Endothelial cell of umbilical vein (primary cell): ENCODE results near the gene MACROH2A1. TPM values are rescaled to one million over a fixed set of nuclear protein-coding genes. Genes with fewer than 3 reads are reported as not detected.

Experiments
- BruUV-seq: library from RNA; stranded (reverse); fragments of 400-500 nt; replicated peaks from 2 replicates; lab custom pipeline; 2021; lab: Mats Ljungman, UMichigan
- CTCF ChIA-PET: fragments of 300-600, 350-600 bp; sonication (Branson Sonifier 250); formaldehyde crosslinking; loops from one replicate; lab custom pipeline; 2021; ENCODE audit warnings: antibody characterized with exemption, inconsistent platforms; lab: Charles Lee
- POLR2A ChIA-PET: fragments of 300-600, 350-600 bp; sonication (Branson Sonifier 250); formaldehyde crosslinking; loops from one replicate; lab custom pipeline; 2021; ENCODE audit warnings: antibody characterized with exemption, inconsistent platforms; lab: Charles Lee
- DNase-seq: peaks from one replicate; pipeline ENCODE4 v3.0.0-alpha.2; 2011; ENCODE audit warnings: low read depth, low spot score
- FAIRE-seq: peaks from 2 replicates; lab custom pipeline; 2011; peaks lifted over from hg19 to GRCh38; lab: Jason Lieb, UNC
- H2AFZ ChIP-seq: 2 replicates; pipeline ENCODE4 v1.6.0; 2012; ENCODE audit warnings: low read depth, low read length, control low read depth, inconsistent platforms
- H3K27ac ChIP-seq: 2 replicates; pipeline ENCODE4 v1.5.1; 2011; ENCODE audit warnings: low read depth, mild to moderate bottlenecking, control low read depth, low read length, moderate library complexity; ENCODE audit not compliant: insufficient read depth
- H3K27me3 ChIP-seq, 2 experiments: 2 replicates each; pipeline versions ENCODE4 v1.6.0 to v1.6.1; 2011; ENCODE audit warnings: low read length in 2 of 2, mixed read lengths in 1 of 2; ENCODE audit not compliant: control insufficient read depth in 2 of 2, insufficient read depth in 2 of 2
- H3K36me3 ChIP-seq, 2 experiments: 2 replicates in 1 of 2; 3 replicates in 1 of 2; pipeline ENCODE4 v1.5.1; 2011; ENCODE audit warnings: low read length in 2 of 2, mild to moderate bottlenecking in 1 of 2, moderate library complexity in 1 of 2; ENCODE audit not compliant: control insufficient read depth in 2 of 2, insufficient read depth in 2 of 2; ENCODE audit errors: extremely low read depth in 1 of 2
- H3K4me1 ChIP-seq: 3 replicates; pipeline ENCODE4 v1.5.1; 2011; ENCODE audit warnings: mild to moderate bottlenecking, low read length; ENCODE audit not compliant: control insufficient read depth, insufficient read depth; ENCODE audit errors: extremely low read depth
- H3K4me2 ChIP-seq: 2 replicates; pipeline ENCODE4 v1.6.1; 2011; ENCODE audit warnings: low read length, control low read depth, mixed read lengths; ENCODE audit not compliant: insufficient read depth
- H3K4me3 ChIP-seq, 3 experiments: fragments of 200-600 bp in 1 of 3; sonication (generic), shearing (Covaris generic) in 1 of 3; replicated peaks in 1 of 3; 2 replicates each; pipeline ENCODE4 v1.5.1; 2011 to 2016; ENCODE audit warnings: control low read depth in 3 of 3, low read length in 3 of 3, mild to moderate bottlenecking in 2 of 3, inconsistent platforms in 1 of 3, low read depth in 1 of 3, moderate library complexity in 1 of 3; ENCODE audit not compliant: insufficient read depth in 1 of 3
- H3K79me2 ChIP-seq: 2 replicates; pipeline ENCODE4 v1.6.0; 2012; ENCODE audit warnings: low read length, inconsistent platforms; ENCODE audit not compliant: control insufficient read depth, insufficient read depth
- H3K9ac ChIP-seq: replicated peaks from 2 replicates; pipeline ENCODE3; 2011; ENCODE audit warnings: low read length, control low read depth; ENCODE audit not compliant: insufficient read depth; ENCODE audit errors: extremely low read depth
- H3K9me1 ChIP-seq: replicated peaks from 3 replicates; pipeline ENCODE4 v1.6.0; 2011; ENCODE audit warnings: mild to moderate bottlenecking, low read length; ENCODE audit not compliant: control insufficient read depth, insufficient read depth; ENCODE audit errors: extremely low read depth
- H3K9me3 ChIP-seq: replicated peaks from 2 replicates; pipeline ENCODE4 v1.5.1; 2012; ENCODE audit warnings: low read length, inconsistent platforms; ENCODE audit not compliant: control insufficient read depth, insufficient read depth
- H4K20me1 ChIP-seq: replicated peaks from 2 replicates; pipeline ENCODE3; 2011; ENCODE audit warnings: mild to moderate bottlenecking, low read length; ENCODE audit not compliant: control insufficient read depth, insufficient read depth; ENCODE audit errors: extremely low read depth
- EZH2 ChIP-seq: IDR thresholded peaks from 2 replicates; pipeline ENCODE4 v1.6.1; 2012; ENCODE audit warnings: borderline replicate concordance, low read depth, mild to moderate bottlenecking, moderate library complexity, low read length, inconsistent platforms; ENCODE audit not compliant: severe bottlenecking
- FOS ChIP-seq: IDR thresholded peaks from 2 replicates; pipeline ENCODE4 v1.6.1; 2011; ENCODE audit warnings: mild to moderate bottlenecking, low read length, moderate library complexity, borderline replicate concordance; ENCODE audit not compliant: insufficient read depth
- GATA2 ChIP-seq: IDR thresholded peaks from 2 replicates; pipeline ENCODE4 v1.7.0; 2011; ENCODE audit warnings: low read depth, mild to moderate bottlenecking, moderate library complexity, mixed read lengths, low read length; ENCODE audit not compliant: insufficient read length, insufficient read depth
- JUN ChIP-seq: IDR thresholded peaks from 2 replicates; pipeline ENCODE4 v1.6.1; 2011; ENCODE audit warnings: borderline replicate concordance, low read depth; ENCODE audit not compliant: insufficient read length, insufficient read depth
- MYC ChIP-seq: IDR thresholded peaks from one replicate; pipeline ENCODE4 v1.6.1; 2011; ENCODE audit warnings: mild to moderate bottlenecking, low read depth, low read length
- POLR2A ChIP-seq: IDR thresholded peaks from 2 replicates; pipeline ENCODE4 v1.6.1; 2012; ENCODE audit warnings: low read depth, mild to moderate bottlenecking, control low read depth, low read length
- POLR2AphosphoS5 ChIP-seq: IDR thresholded peaks from 2 replicates; pipeline ENCODE4 v1.6.1; 2012; ENCODE audit warnings: low read depth, mild to moderate bottlenecking, control low read depth, low read length, moderate library complexity; ENCODE audit not compliant: insufficient read depth
- dilution Hi-C: fragments of 300-500 bp; cut with MboI; formaldehyde crosslinking; loops from one replicate; pipeline ENCODE4 v1.15.0; 2019; ENCODE audit warnings: low sequenced_read_pairs; ENCODE audit not compliant: extremely low pct_ligation_motif_present
- intact Hi-C: fragments of 100-400 bp; cut with micrococcal nuclease; formaldehyde crosslinking; loops from one replicate; pipeline ENCODE4 v1.10.0; 2022
- polyA plus RNA-seq, 4 experiments: library from polyadenylated mRNA; depleted of rRNA in 3 of 4; stranded (reverse) in 3 of 4; unstranded in 1 of 4; fragments of >200 nt; gene quantifications; 2 replicates each; pipeline versions ENCODE4 v1.2.1 to v1.2.3, GENCODE V29; 2011 to 2012; ENCODE audit warnings: missing spikeins in 1 of 4
- total RNA-seq: library from RNA; stranded (reverse); gene quantifications from 2 replicates; pipeline ENCODE4 v1.2.3, GENCODE V29; 2021
- TF ChIP-seq, protein P1 (sequence below), 2 donors: IDR thresholded peaks; 1 replicate in 1 of 2; 2 replicates in 1 of 2; pipeline ENCODE4 v1.5.1; 2011; ENCODE audit warnings: low read length in 2 of 2, mild to moderate bottlenecking in 2 of 2, moderate library complexity in 2 of 2, control low read depth in 1 of 2, inconsistent platforms in 1 of 2, low read depth in 1 of 2; ENCODE audit not compliant: insufficient read depth in 1 of 2; ENCODE audit errors: extremely low read depth in 1 of 2
- TF ChIP-seq, protein P2 (sequence below): IDR thresholded peaks from 2 replicates; pipeline ENCODE4 v1.6.1; 2011; ENCODE audit not compliant: insufficient read depth, insufficient read length

MACROH2A1 gene
- total and polyA plus RNA-seq, 2 donors (not counting 3 experiments of a cell fraction or from before 2014, with no cell fraction given), result 89.3 to 147 TPM

DNA sequence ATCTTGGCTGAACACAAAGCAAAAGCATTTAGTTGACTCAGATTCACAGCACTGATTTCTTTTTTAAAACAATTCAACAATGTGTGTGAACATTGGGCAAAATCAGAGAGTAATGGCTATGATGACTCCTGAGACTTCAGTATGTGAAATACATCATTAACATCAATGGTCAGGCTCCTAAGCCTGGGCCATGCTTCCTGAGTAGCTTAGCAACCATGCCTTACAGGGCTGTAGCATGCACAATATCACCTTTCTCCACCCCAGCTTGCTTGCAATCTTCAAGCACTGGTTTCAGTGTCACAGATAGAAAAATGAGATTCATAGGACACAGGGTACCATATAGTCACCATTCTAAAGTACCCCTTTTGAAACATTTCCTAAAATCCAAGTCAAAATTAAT lies 41.3 kb downstream of the MACROH2A1 start:
- H3K4me3 ChIP-seq, result no peak overlapping the region
- DNase-seq (no peak), FAIRE-seq (no peak)
- peaks cover 18% of the 10 kb centered on the region in 2 experiments for H3K36me3 ChIP-seq
- no peaks in the 10 kb centered on the region for H3K9me1 ChIP-seq
- H3K27ac ChIP-seq, result no peak overlapping the region
- ChIA-PET CTCF (interaction anchor here (1.0 to 2.9 kb wide), 4 partner anchors 9 to 243 kb away, joined by 3 to 9 read pairs (median 4); no protein-coding TSS in a partner anchor), POLR2A (no interaction called here)
- no peaks in the 10 kb centered on the region for H3K4me1 ChIP-seq
- dilution Hi-C loops, result no loop called here
- no peaks in the 10 kb centered on the region for H3K79me2 ChIP-seq
- no peaks in the 10 kb centered on the region for H3K27me3 ChIP-seq
- no peak for TF ChIP-seq POLR2AphosphoS5
- TF ChIP-seq MYC, result no peak
- no peak for TF ChIP-seq GATA2
- TF ChIP-seq JUN, result no peak
- no peak for TF ChIP-seq FOS
- TF ChIP-seq, protein P1, sequence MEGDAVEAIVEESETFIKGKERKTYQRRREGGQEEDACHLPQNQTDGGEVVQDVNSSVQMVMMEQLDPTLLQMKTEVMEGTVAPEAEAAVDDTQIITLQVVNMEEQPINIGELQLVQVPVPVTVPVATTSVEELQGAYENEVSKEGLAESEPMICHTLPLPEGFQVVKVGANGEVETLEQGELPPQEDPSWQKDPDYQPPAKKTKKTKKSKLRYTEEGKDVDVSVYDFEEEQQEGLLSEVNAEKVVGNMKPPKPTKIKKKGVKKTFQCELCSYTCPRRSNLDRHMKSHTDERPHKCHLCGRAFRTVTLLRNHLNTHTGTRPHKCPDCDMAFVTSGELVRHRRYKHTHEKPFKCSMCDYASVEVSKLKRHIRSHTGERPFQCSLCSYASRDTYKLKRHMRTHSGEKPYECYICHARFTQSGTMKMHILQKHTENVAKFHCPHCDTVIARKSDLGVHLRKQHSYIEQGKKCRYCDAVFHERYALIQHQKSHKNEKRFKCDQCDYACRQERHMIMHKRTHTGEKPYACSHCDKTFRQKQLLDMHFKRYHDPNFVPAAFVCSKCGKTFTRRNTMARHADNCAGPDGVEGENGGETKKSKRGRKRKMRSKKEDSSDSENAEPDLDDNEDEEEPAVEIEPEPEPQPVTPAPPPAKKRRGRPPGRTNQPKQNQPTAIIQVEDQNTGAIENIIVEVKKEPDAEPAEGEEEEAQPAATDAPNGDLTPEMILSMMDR (IDR thresholded peaks at IDR 0.05; ENCODE audit: extremely low read depth in 1 of 2, insufficient read depth in 1 of 2, low read depth in 1 of 2, low read length in 2 of 2), result no peak
- TF ChIP-seq, protein P2, sequence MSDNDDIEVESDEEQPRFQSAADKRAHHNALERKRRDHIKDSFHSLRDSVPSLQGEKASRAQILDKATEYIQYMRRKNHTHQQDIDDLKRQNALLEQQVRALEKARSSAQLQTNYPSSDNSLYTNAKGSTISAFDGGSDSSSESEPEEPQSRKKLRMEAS, result no peak
- TF ChIP-seq POLR2A, result no peak
- TF ChIP-seq EZH2, result no peak
- no peaks in the 10 kb centered on the region for H3K9me3 ChIP-seq
- no peak overlapping the region for H3K9ac ChIP-seq
- BruUV-seq, result no TSS peak
- intact Hi-C loops, result no loop called here
- no peaks in the 10 kb centered on the region for H4K20me1 ChIP-seq
- H3K4me2 ChIP-seq, result no peak overlapping the region
- H2AFZ ChIP-seq, result no peak overlapping the region
